Measurements from ENCODE around the gene ALOX5AP.

GRCh38 chr13:30796631-30797601, 61.6 kb downstream of the ALOX5AP start:
- TF ChIP-seq CTCF (IDR thresholded peaks at IDR 0.05): no peak
- TF ChIP-seq POLR2A (IDR thresholded peaks at IDR 0.05): no peak
